GM19099 (cell line): ENCODE measurements around the gene PLCL1.

ENCODE experiments used
- POLR2A ChIP-seq: IDR thresholded peaks from 3 replicates; pipeline ENCODE4 v1.6.1; 2011; ENCODE audit warnings: low read depth; ENCODE audit not compliant: insufficient read length; ENCODE audit errors: extremely low read depth

Gene PLCL1

GRCh38 chr2:197863744-197864143 is 59.4 kb downstream of the PLCL1 start:
- no peak for TF ChIP-seq POLR2A

- no peak for TF ChIP-seq POLR2A
Observed at GRCh38 chr2:197866455-197866854, 62.1 kb downstream of the PLCL1 start.

- TF ChIP-seq POLR2A, result no peak
Observed at GRCh38 chr2:197867033-197867432, 62.6 kb downstream of the PLCL1 start.

- no peak for TF ChIP-seq POLR2A
Observed at GRCh38 chr2:197867624-197868023, 63.2 kb downstream of the PLCL1 start.

GRCh38 chr2:197868206-197868605 is 63.8 kb downstream of the PLCL1 start:
- no peak for TF ChIP-seq POLR2A

GRCh38 chr2:197869041-197869440 is 64.6 kb downstream of the PLCL1 start:
- no peak for TF ChIP-seq POLR2A

GRCh38 chr2:197869501-197870111 is 65.2 kb downstream of the PLCL1 start:
- TF ChIP-seq POLR2A, result no peak

- TF ChIP-seq POLR2A, result no peak
Observed at GRCh38 chr2:197870137-197870536, 65.7 kb downstream of the PLCL1 start.

GRCh38 chr2:197871780-197872456 is 67.5 kb downstream of the PLCL1 start:
- TF ChIP-seq POLR2A, result no peak

GRCh38 chr2:197873293-197873701 is 68.9 kb downstream of the PLCL1 start:
- TF ChIP-seq POLR2A, result no peak

GRCh38 chr2:197875763-197876162 is 71.4 kb downstream of the PLCL1 start:
- no peak for TF ChIP-seq POLR2A

GRCh38 chr2:197876524-197876923 is 72.1 kb downstream of the PLCL1 start:
- no peak for TF ChIP-seq POLR2A

GRCh38 chr2:197877038-197877437 is 72.6 kb downstream of the PLCL1 start:
- TF ChIP-seq POLR2A, result no peak

- TF ChIP-seq POLR2A, result no peak
Observed at GRCh38 chr2:197878792-197879191, 74.4 kb downstream of the PLCL1 start.

- no peak for TF ChIP-seq POLR2A
Observed at GRCh38 chr2:197879812-197880408, 75.5 kb downstream of the PLCL1 start.

GRCh38 chr2:197883354-197884032 is 79.1 kb downstream of the PLCL1 start:
- no peak for TF ChIP-seq POLR2A
